ENCODE measurements around the gene PIEZO2.

Gene PIEZO2

GRCh38 chr18:10913919-10914318, 235.4 kb downstream of the PIEZO2 start:
- Histone ChIP-seq H3K4me2 (ENCODE audit: low read depth, low read length, poor library complexity, severe bottlenecking) (no peak overlapping the region), H3K27me3 (ENCODE audit: insufficient read depth, low read length, poor library complexity, severe bottlenecking) (no peaks in the 10 kb centered on the region), H2AFZ (ENCODE audit: low read length) (no peak overlapping the region), H4K20me1 (ENCODE audit: insufficient read depth, low read length, poor library complexity, severe bottlenecking) (no peaks in the 10 kb centered on the region), H3K36me3 (ENCODE audit: insufficient read depth, low read length) (no peaks in the 10 kb centered on the region), H3K4me3 (ENCODE audit: low read length, poor library complexity, severe bottlenecking) (no peak overlapping the region), H3K79me2 (ENCODE audit: insufficient read depth, low read length) (no peaks in the 10 kb centered on the region), H3K9ac (ENCODE audit: low read depth, low read length, poor library complexity, severe bottlenecking) (no peak overlapping the region), H3K9me2 (replicated peaks; ENCODE audit: low read depth, low read length) (no peaks in the 10 kb centered on the region), H3K9me3 (ENCODE audit: insufficient read depth, low read depth, low read length) (no peaks in the 10 kb centered on the region), H3K4me1 (ENCODE audit: insufficient read depth, low read length, poor library complexity, severe bottlenecking) (no peaks in the 10 kb centered on the region), H3F3A (ENCODE audit: low read depth) (no peaks in the 10 kb centered on the region)
- no peak for TF ChIP-seq EZH2phosphoT487 (IDR thresholded peaks at IDR 0.05; ENCODE audit: borderline replicate concordance)
- no peak for TF ChIP-seq CTCF (conservative IDR thresholded peaks at IDR 0.05; ENCODE audit: low read length)

DNA sequence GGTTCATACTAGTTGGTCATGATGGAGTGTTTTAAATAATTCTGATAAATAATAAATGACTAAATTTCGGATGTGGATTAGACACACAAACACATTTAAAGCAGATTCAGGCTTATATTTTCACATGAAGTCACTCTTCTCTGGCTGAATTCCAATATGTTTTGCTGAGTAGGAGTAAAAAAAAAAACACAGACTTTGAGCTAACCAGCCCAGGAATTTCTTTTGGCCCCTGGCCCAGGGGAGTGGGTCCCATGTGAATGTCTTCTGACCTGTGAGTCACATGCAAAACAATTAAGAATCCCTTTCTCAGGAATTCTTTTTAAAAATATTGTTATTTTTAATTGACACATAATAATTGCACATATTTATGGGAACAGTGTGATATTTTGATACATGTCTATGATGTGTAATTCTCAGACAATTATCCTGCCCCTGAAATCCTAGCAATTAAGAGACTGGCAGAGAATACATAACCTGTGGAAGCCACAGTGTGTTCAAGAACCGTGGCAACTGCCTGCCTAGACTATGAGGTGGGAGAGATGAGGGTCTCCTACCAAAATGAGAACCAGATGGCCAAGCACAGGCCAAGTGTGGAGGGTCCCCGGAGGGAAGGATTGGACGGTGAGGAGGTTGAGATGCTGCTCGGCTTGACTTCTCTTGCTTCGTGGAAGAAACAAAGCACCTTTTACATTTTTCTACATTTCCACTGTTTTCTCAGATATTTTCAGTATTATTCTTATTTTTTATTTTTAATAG, 236.4 kb downstream of the PIEZO2 start:
- Histone ChIP-seq H3K9ac (ENCODE audit: low read depth, low read length, poor library complexity, severe bottlenecking) (no peak overlapping the region), H3K9me2 (replicated peaks; ENCODE audit: low read depth, low read length) (no peaks in the 10 kb centered on the region), H3K27me3 (ENCODE audit: insufficient read depth, low read length, poor library complexity, severe bottlenecking) (no peaks in the 10 kb centered on the region), H3F3A (ENCODE audit: low read depth) (no peaks in the 10 kb centered on the region), H2AFZ (ENCODE audit: low read length) (no peak overlapping the region), H3K4me3 (ENCODE audit: low read length, poor library complexity, severe bottlenecking) (no peak overlapping the region), H3K36me3 (ENCODE audit: insufficient read depth, low read length) (no peaks in the 10 kb centered on the region), H3K4me2 (ENCODE audit: low read depth, low read length, poor library complexity, severe bottlenecking) (no peak overlapping the region), H4K20me1 (ENCODE audit: insufficient read depth, low read length, poor library complexity, severe bottlenecking) (no peaks in the 10 kb centered on the region), H3K9me3 (ENCODE audit: insufficient read depth, low read depth, low read length) (no peaks in the 10 kb centered on the region), H3K79me2 (ENCODE audit: insufficient read depth, low read length) (no peaks in the 10 kb centered on the region), H3K4me1 (ENCODE audit: insufficient read depth, low read length, poor library complexity, severe bottlenecking) (no peaks in the 10 kb centered on the region)
- TF ChIP-seq EZH2phosphoT487 (IDR thresholded peaks at IDR 0.05; ENCODE audit: borderline replicate concordance) (no peak), CTCF (conservative IDR thresholded peaks at IDR 0.05; ENCODE audit: low read length) (no peak)

DNA sequence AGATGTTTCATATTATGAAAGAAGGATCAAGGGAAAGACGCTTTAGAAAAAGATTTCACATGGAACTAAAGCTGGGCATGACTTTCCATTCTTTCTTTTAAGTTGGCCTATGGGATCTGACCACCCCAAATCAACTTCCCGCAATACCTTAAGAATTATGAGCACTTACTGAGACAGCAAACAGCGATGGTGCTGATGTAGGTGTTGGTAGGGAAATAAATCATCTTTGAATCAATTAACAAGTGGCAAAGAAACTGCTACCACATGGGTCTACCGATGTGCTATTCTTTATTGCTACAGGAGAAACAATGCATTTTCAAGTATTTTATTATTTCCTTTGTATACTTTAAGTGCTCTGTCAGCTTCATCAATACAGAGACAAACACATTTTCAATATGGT, 239.6 kb downstream of the PIEZO2 start:
- H3F3A ChIP-seq (ENCODE audit: low read depth) = no peaks in the 10 kb centered on the region
- H3K4me2 ChIP-seq (ENCODE audit: low read depth, low read length, poor library complexity, severe bottlenecking) = no peak overlapping the region
- no peaks in the 10 kb centered on the region for H3K36me3 ChIP-seq (ENCODE audit: insufficient read depth, low read length)
- no peak overlapping the region for H3K4me3 ChIP-seq (ENCODE audit: low read length, poor library complexity, severe bottlenecking)
- H3K79me2 ChIP-seq (ENCODE audit: insufficient read depth, low read length) = no peaks in the 10 kb centered on the region
- TF ChIP-seq EZH2phosphoT487 (IDR thresholded peaks at IDR 0.05; ENCODE audit: borderline replicate concordance) (no peak), CTCF (conservative IDR thresholded peaks at IDR 0.05; ENCODE audit: low read length) (no peak)
- H4K20me1 ChIP-seq (ENCODE audit: insufficient read depth, low read length, poor library complexity, severe bottlenecking) = no peaks in the 10 kb centered on the region
- no peaks in the 10 kb centered on the region for H3K9me3 ChIP-seq (ENCODE audit: insufficient read depth, low read depth, low read length)
- no peaks in the 10 kb centered on the region for H3K27me3 ChIP-seq (ENCODE audit: insufficient read depth, low read length, poor library complexity, severe bottlenecking)
- H3K4me1 ChIP-seq (ENCODE audit: insufficient read depth, low read length, poor library complexity, severe bottlenecking) = no peaks in the 10 kb centered on the region
- no peaks in the 10 kb centered on the region for H3K9me2 ChIP-seq (replicated peaks; ENCODE audit: low read depth, low read length)
- no peak overlapping the region for H2AFZ ChIP-seq (ENCODE audit: low read length)
- H3K9ac ChIP-seq (ENCODE audit: low read depth, low read length, poor library complexity, severe bottlenecking) = no peak overlapping the region
